ENCODE data around the gene ISM2.

DNA sequence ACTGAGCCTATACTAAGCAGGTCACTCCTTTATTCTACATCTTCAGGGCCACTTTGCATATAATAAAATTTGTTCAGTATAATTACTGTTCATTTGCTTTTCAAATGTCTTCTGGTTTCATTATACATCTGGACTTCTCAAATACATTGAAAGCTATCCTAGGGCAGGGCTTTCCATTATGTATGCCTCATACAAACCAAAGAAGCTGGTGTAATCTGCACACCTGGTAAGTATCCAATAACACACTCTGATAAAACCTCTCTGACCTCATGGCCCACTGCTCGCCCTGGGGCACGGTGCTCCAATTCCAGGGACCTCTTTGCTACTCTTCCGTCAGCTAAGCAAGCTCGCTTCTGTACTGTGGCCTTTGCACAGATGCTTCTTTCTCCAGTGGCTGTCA is 21.9 kb upstream of the ISM2 start:
- TF ChIP-seq, protein P1, sequence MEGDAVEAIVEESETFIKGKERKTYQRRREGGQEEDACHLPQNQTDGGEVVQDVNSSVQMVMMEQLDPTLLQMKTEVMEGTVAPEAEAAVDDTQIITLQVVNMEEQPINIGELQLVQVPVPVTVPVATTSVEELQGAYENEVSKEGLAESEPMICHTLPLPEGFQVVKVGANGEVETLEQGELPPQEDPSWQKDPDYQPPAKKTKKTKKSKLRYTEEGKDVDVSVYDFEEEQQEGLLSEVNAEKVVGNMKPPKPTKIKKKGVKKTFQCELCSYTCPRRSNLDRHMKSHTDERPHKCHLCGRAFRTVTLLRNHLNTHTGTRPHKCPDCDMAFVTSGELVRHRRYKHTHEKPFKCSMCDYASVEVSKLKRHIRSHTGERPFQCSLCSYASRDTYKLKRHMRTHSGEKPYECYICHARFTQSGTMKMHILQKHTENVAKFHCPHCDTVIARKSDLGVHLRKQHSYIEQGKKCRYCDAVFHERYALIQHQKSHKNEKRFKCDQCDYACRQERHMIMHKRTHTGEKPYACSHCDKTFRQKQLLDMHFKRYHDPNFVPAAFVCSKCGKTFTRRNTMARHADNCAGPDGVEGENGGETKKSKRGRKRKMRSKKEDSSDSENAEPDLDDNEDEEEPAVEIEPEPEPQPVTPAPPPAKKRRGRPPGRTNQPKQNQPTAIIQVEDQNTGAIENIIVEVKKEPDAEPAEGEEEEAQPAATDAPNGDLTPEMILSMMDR (IDR thresholded peaks at IDR 0.05) = no peak
- TF ChIP-seq POLR2A (IDR thresholded peaks at IDR 0.05) = no peak
